ENCODE results near the gene SYT8.

The SYT8 gene

GRCh38 chr11:1840780-1841480, 6.1 kb downstream of the SYT8 start:
- no peaks in the 10 kb centered on the region for H3K36me3 ChIP-seq (ENCODE audit: control insufficient read depth in 2 of 2, insufficient read depth in 1 of 2, low read length in 2 of 2)
- no peak for TF ChIP-seq ZXDB (tag by site-specific recombination; IDR thresholded peaks at IDR 0.05)
- no peak for TF ChIP-seq ZFHX2 (tag by site-specific recombination; conservative IDR thresholded peaks at IDR 0.05)
- no peak for TF ChIP-seq ZNF311 (tag by site-specific recombination; IDR thresholded peaks at IDR 0.05; ENCODE audit: borderline replicate concordance)
- TF ChIP-seq ZFP3 (tag by site-specific recombination; IDR thresholded peaks at IDR 0.05; ENCODE audit: low read depth) = no peak
- no peak for TF ChIP-seq ZNF558 (tag by site-specific recombination; IDR thresholded peaks at IDR 0.05)
- no peak for TF ChIP-seq ZNF571 (tag by site-specific recombination; IDR thresholded peaks at IDR 0.05)
- no peak for TF ChIP-seq ZNF354C (tag by site-specific recombination; IDR thresholded peaks at IDR 0.05; ENCODE audit: borderline replicate concordance, low read depth)
- no peak for TF ChIP-seq SCRT2 (tag by site-specific recombination; IDR thresholded peaks at IDR 0.05)
- TF ChIP-seq ZNF18 (tag by site-specific recombination; IDR thresholded peaks at IDR 0.05) = no peak
- H3K9me3 ChIP-seq (ENCODE audit: control insufficient read depth, insufficient read depth, low read depth, low read length) = no peaks in the 10 kb centered on the region
- no peak overlapping the region for H3K27ac ChIP-seq (ENCODE audit: extremely low read depth, low read depth, low read length)
- ChIA-PET CTCF (interaction anchor here (0.5 to 1.9 kb wide), 5 partner anchors 41 to 311 kb away, joined by 3 to 6 read pairs (median 3); no protein-coding TSS in a partner anchor), POLR2A (no interaction called here)
- H3K4me3 ChIP-seq (ENCODE audit: low read depth, low read length) = no peak overlapping the region
- H3K4me1 ChIP-seq (ENCODE audit: control insufficient read depth, insufficient read depth, low read length) = no peaks in the 10 kb centered on the region

GRCh38 chr11:1841511-1842148, 6.8 kb downstream of the SYT8 start:
- no peak for TF ChIP-seq ZNF211 (tag by site-specific recombination; IDR thresholded peaks at IDR 0.05; ENCODE audit: low read depth)
- Histone ChIP-seq H3K27ac (ENCODE audit: extremely low read depth, low read depth, low read length) (no peak overlapping the region), H3K4me3 (ENCODE audit: low read depth, low read length) (no peak overlapping the region), H3K4me1 (ENCODE audit: control insufficient read depth, insufficient read depth, low read length) (no peaks in the 10 kb centered on the region), H3K36me3 (ENCODE audit: control insufficient read depth in 2 of 2, insufficient read depth in 1 of 2, low read length in 2 of 2) (no peaks in the 10 kb centered on the region), H3K9me3 (ENCODE audit: control insufficient read depth, insufficient read depth, low read depth, low read length) (no peaks in the 10 kb centered on the region)
- ChIA-PET CTCF (interaction anchor here (0.5 to 1.2 kb wide), 3 partner anchors 149 to 309 kb away, joined by 3 to 4 read pairs (median 3); no protein-coding TSS in a partner anchor), POLR2A (no interaction called here)

- POLR2A ChIA-PET = no interaction called here
- no peak for TF ChIP-seq GLI2 (tag by site-specific recombination; IDR thresholded peaks at IDR 0.05; ENCODE audit: borderline replicate concordance, low read depth)
- no peaks in the 10 kb centered on the region for H3K4me1 ChIP-seq (ENCODE audit: control insufficient read depth, insufficient read depth, low read length)
- CTCF ChIA-PET = interaction anchor here (0.7 to 1.2 kb wide), 4 partner anchors 9 to 309 kb away, joined by 3 to 4 read pairs (median 3); no protein-coding TSS in a partner anchor
- H3K27ac ChIP-seq (ENCODE audit: extremely low read depth, low read depth, low read length) = no peak overlapping the region
- H3K36me3 ChIP-seq (ENCODE audit: control insufficient read depth in 2 of 2, insufficient read depth in 1 of 2, low read length in 2 of 2) = no peaks in the 10 kb centered on the region
- H3K9me3 ChIP-seq (ENCODE audit: control insufficient read depth, insufficient read depth, low read depth, low read length) = no peaks in the 10 kb centered on the region
- H3K4me3 ChIP-seq (ENCODE audit: low read depth, low read length) = no peak overlapping the region
These were observed 7.6 kb downstream of the SYT8 start for GRCh38 chr11:1842149-1843097.

- no peaks in the 10 kb centered on the region for H3K4me1 ChIP-seq (ENCODE audit: control insufficient read depth, insufficient read depth, low read length)
- H3K27ac ChIP-seq (ENCODE audit: extremely low read depth, low read depth, low read length) = no peak overlapping the region
- H3K9me3 ChIP-seq (ENCODE audit: control insufficient read depth, insufficient read depth, low read depth, low read length) = no peaks in the 10 kb centered on the region
- no peak overlapping the region for H3K4me3 ChIP-seq (ENCODE audit: low read depth, low read length)
- no peaks in the 10 kb centered on the region for H3K36me3 ChIP-seq (ENCODE audit: control insufficient read depth in 2 of 2, insufficient read depth in 1 of 2, low read length in 2 of 2)
- TF ChIP-seq YY2 (tag by site-specific recombination; IDR thresholded peaks at IDR 0.05) (no peak), ZNF629 (tag by site-specific recombination; IDR thresholded peaks at IDR 0.05) (no peak), ZNF701 (tag by site-specific recombination; IDR thresholded peaks at IDR 0.05) (no peak), ZBTB10 (tag by site-specific recombination; IDR thresholded peaks at IDR 0.05) (no peak), ZSCAN23 (tag by site-specific recombination; IDR thresholded peaks at IDR 0.05) (no peak), ZNF248 (tag by site-specific recombination; IDR thresholded peaks at IDR 0.05) (no peak), ZFP41 (tag by site-specific recombination; IDR thresholded peaks at IDR 0.05; ENCODE audit: borderline replicate concordance) (no peak), HIC1 (tag by site-specific recombination; IDR thresholded peaks at IDR 0.05) (no peak)
- CTCF ChIA-PET = interaction anchor here (0.8 to 1.0 kb wide), 2 partner anchors 10 to 308 kb away, joined by 3 read pairs; no protein-coding TSS in a partner anchor
- POLR2A ChIA-PET = no interaction called here
These were observed 8.3 kb downstream of the SYT8 start for GRCh38 chr11:1843098-1843473.

Data from HEK293 (cell line).